ENCODE data around the gene SEH1L.

- TF ChIP-seq CTCF (conservative IDR thresholded peaks at IDR 0.05; ENCODE audit: low read depth, low read length) (no peak), EZH2 (IDR thresholded peaks at IDR 0.05; ENCODE audit: low read length, unreplicated experiment) (no peak), EZH2phosphoT487 (IDR thresholded peaks at IDR 0.05; ENCODE audit: borderline replicate concordance, low read length) (no peak)
Observed at GRCh38 chr18:12973562-12974213, 25.9 kb downstream of the SEH1L start.

Data from PC-3 (cell line).